PC-3 (cell line): ENCODE measurements around the gene ST7. TPM values are rescaled to one million over a fixed set of nuclear protein-coding genes. Genes with fewer than 3 reads are reported as not detected.
A peak's percentile ranks its signal among the peaks of the same experiment; 100 is the strongest.

Experiments
- ATAC-seq: fragments of 200-7000 bp; cut with Tn5 transposase; 2 replicates; pipeline ENCODE4 v1.9.1; 2020; ENCODE audit warnings: mild to moderate bottlenecking, moderate library complexity
- BruUV-seq: library from RNA; stranded (reverse); fragments of 400-500 nt; replicated peaks from 2 replicates; lab custom pipeline; 2021; lab: Mats Ljungman, UMichigan
- CTCF ChIA-PET: fragments of 300-600 bp; sonication (Branson Sonifier 250); formaldehyde crosslinking; loops from one replicate; lab custom pipeline; 2022; ENCODE audit warnings: antibody characterized with exemption; lab: Charles Lee
- POLR2A ChIA-PET: fragments of 300-600 bp; sonication (Branson Sonifier 250); formaldehyde crosslinking; loops from one replicate; lab custom pipeline; 2022; ENCODE audit warnings: antibody characterized with exemption; ENCODE audit not compliant: unreplicated experiment; lab: Charles Lee
- DNase-seq: peaks from one replicate; pipeline ENCODE4 v3.0.0-alpha.2; 2015
- H2AFZ ChIP-seq: fragments of 300-600 bp; sonication (generic); 2 replicates; pipeline ENCODE4 v1.6.0; 2016; ENCODE audit warnings: antibody characterized with exemption, low read length
- H3F3A ChIP-seq: fragments of 300-600 bp; sonication (generic); one replicate; pipeline ENCODE4 v1.6.0; 2017; ENCODE audit warnings: antibody characterized with exemption, low read length, control low read depth, mild to moderate bottlenecking; ENCODE audit not compliant: unreplicated experiment
- H3K27ac ChIP-seq: fragments of 300-600 bp; sonication (generic); 2 replicates; pipeline ENCODE4 v1.5.1; 2016; ENCODE audit warnings: mild to moderate bottlenecking, low read length
- H3K27me3 ChIP-seq: fragments of 300-600 bp; sonication (generic); 2 replicates; pipeline ENCODE4 v1.6.1; 2016; ENCODE audit warnings: low read length, mixed read lengths
- H3K36me3 ChIP-seq: fragments of 300-600 bp; sonication (generic); 2 replicates; pipeline ENCODE4 v1.6.1; 2016; ENCODE audit warnings: low read depth, mixed run types, low read length, mixed read lengths
- H3K4me1 ChIP-seq: fragments of 300-600 bp; sonication (generic); 2 replicates; pipeline ENCODE4 v1.5.1; 2016; ENCODE audit warnings: low read length; ENCODE audit not compliant: insufficient read depth
- H3K4me2 ChIP-seq: fragments of 300-600 bp; sonication (generic); 2 replicates; pipeline ENCODE4 v1.6.0; 2016; ENCODE audit warnings: low read length
- H3K4me3 ChIP-seq: fragments of 300-600 bp; sonication (generic); 2 replicates; pipeline ENCODE4 v1.5.1; 2016; ENCODE audit warnings: mild to moderate bottlenecking, low read length, mixed read lengths
- H3K79me2 ChIP-seq: fragments of 300-600 bp; sonication (generic); 2 replicates; pipeline ENCODE4 v1.6.1; 2017; ENCODE audit warnings: low read length, mixed read lengths
- H3K9ac ChIP-seq: fragments of 300-600 bp; sonication (generic); 2 replicates; pipeline ENCODE4 v1.6.0; 2016; ENCODE audit warnings: mild to moderate bottlenecking, low read length
- H3K9me2 ChIP-seq: fragments of 300-600 bp; sonication (generic); replicated peaks from 2 replicates; pipeline ENCODE4 v1.6.1; 2016; ENCODE audit warnings: mixed run types, low read length, mixed read lengths
- H3K9me3 ChIP-seq: fragments of 300-600 bp; sonication (generic); 2 replicates; pipeline ENCODE4 v1.6.1; 2016; ENCODE audit warnings: low read length, mixed read lengths
- H4K20me1 ChIP-seq: fragments of 300-600 bp; sonication (generic); 2 replicates; pipeline ENCODE4 v1.6.1; 2016; ENCODE audit warnings: low read length, mixed read lengths
- CTCF ChIP-seq: fragments of 300-600 bp; sonication (generic); conservative IDR thresholded peaks from 2 replicates; pipeline ENCODE4 v1.5.1; 2017; ENCODE audit warnings: antibody characterized with exemption, low read depth, mild to moderate bottlenecking, low read length
- EZH2 ChIP-seq: fragments of 300-600 bp; sonication (generic); IDR thresholded peaks from one replicate; pipeline ENCODE4 v1.6.1; 2017; ENCODE audit warnings: antibody characterized with exemption, mild to moderate bottlenecking, low read length; ENCODE audit not compliant: unreplicated experiment
- EZH2phosphoT487 ChIP-seq: fragments of 300-600 bp; sonication (generic); IDR thresholded peaks from 2 replicates; pipeline ENCODE4 v1.6.1; 2018; ENCODE audit warnings: mild to moderate bottlenecking, antibody characterized with exemption, low read length, borderline replicate concordance
- intact Hi-C: fragments of 100-400 bp; cut with micrococcal nuclease; formaldehyde crosslinking; loops from 2 replicates; pipeline ENCODE4 v1.9.0; 2023
- total RNA-seq: library from RNA; depleted of rRNA; stranded (reverse); fragments of >200 nt; gene quantifications from 2 replicates; pipeline ENCODE4 v1.2.3, GENCODE V29; 2014

ST7 gene
- total RNA-seq, 1 experiment from 2014 or later, result 19.7 TPM

- TF ChIP-seq EZH2phosphoT487 (no peak), EZH2 (no peak), CTCF (no peak)
- no TSS peak for BruUV-seq
- ATAC-seq, result no peak
- Histone ChIP-seq H3K9ac (no peak overlapping the region), H3K4me1 (peaks cover 13% of the 10 kb centered on the region), H3F3A (no peaks in the 10 kb centered on the region), H3K9me3 (no peaks in the 10 kb centered on the region), H3K27ac (no peak overlapping the region), H3K4me2 (no peak overlapping the region), H3K36me3 (no peaks in the 10 kb centered on the region), H3K79me2 (peaks cover 13% of the 10 kb centered on the region), H3K27me3 (no peaks in the 10 kb centered on the region), H3K4me3 (no peak overlapping the region), H4K20me1 (no peaks in the 10 kb centered on the region), H2AFZ (no peak overlapping the region), H3K9me2 (no peaks in the 10 kb centered on the region)
- CTCF ChIA-PET, result no interaction called here
- no peak for DNase-seq
- POLR2A ChIA-PET, result no interaction called here
- intact Hi-C loops, result no loop called here
Observed at GRCh38 chr7:116981939-116982338, 28.6 kb downstream of the ST7 start.

- Histone ChIP-seq H3K9me2 (no peaks in the 10 kb centered on the region), H3F3A (no peaks in the 10 kb centered on the region), H3K4me1 (peaks cover 21% of the 10 kb centered on the region), H3K9me3 (no peaks in the 10 kb centered on the region), H3K4me3 (no peak overlapping the region), H2AFZ (no peak overlapping the region), H3K27me3 (no peaks in the 10 kb centered on the region), H3K4me2 (no peak overlapping the region), H3K27ac (no peak overlapping the region), H3K36me3 (no peaks in the 10 kb centered on the region), H3K79me2 (peaks cover 16% of the 10 kb centered on the region), H3K9ac (no peak overlapping the region), H4K20me1 (no peaks in the 10 kb centered on the region)
- DNase-seq (no peak), ATAC-seq (peak; percentile 5)
- intact Hi-C loops, result loop anchor here (2.0 kb wide), 2 partner anchors 18 to 54 kb away; no protein-coding TSS in a partner anchor
- TF ChIP-seq CTCF (no peak), EZH2phosphoT487 (no peak), EZH2 (no peak)
- ChIA-PET CTCF (interaction anchor here (0.6 to 0.7 kb wide), 4 partner anchors 140 to 743 kb away, joined by 3 to 6 read pairs (median 5); no protein-coding TSS in a partner anchor), POLR2A (interaction anchor here (0.6 kb wide), 1 partner anchor 30 kb away, joined by 5 read pairs; no protein-coding TSS in a partner anchor)
- no TSS peak for BruUV-seq
Observed at GRCh38 chr7:116984511-116984910, 31.2 kb downstream of the ST7 start.

- peaks cover 21% of the 10 kb centered on the region for H3K4me1 ChIP-seq
- no peaks in the 10 kb centered on the region for H4K20me1 ChIP-seq
- H3F3A ChIP-seq, result no peaks in the 10 kb centered on the region
- H3K9ac ChIP-seq, result no peak overlapping the region
- peaks cover 16% of the 10 kb centered on the region for H3K79me2 ChIP-seq
- ATAC-seq, result peak; percentile 55
- ChIA-PET POLR2A (interaction anchor here (0.6 kb wide), 1 partner anchor 31 kb away, joined by 5 read pairs; no protein-coding TSS in a partner anchor), CTCF (interaction anchor here (0.6 to 0.7 kb wide), 5 partner anchors 140 to 743 kb away, joined by 3 to 14 read pairs (median 4); no protein-coding TSS in a partner anchor)
- H3K4me3 ChIP-seq, result no peak overlapping the region
- peak; percentile 62 for DNase-seq
- H3K4me2 ChIP-seq, result no peak overlapping the region
- H3K36me3 ChIP-seq, result no peaks in the 10 kb centered on the region
- H3K9me2 ChIP-seq, result no peaks in the 10 kb centered on the region
- intact Hi-C loops, result loop anchor here (2.0 to 5.0 kb wide), 3 partner anchors 18 to 402 kb away; no protein-coding TSS in a partner anchor
- H3K27ac ChIP-seq, result no peak overlapping the region
- TF ChIP-seq EZH2phosphoT487 (no peak), CTCF (peak; percentile 81)
- no TSS peak for BruUV-seq
- H2AFZ ChIP-seq, result no peak overlapping the region
- no peaks in the 10 kb centered on the region for H3K27me3 ChIP-seq
- H3K9me3 ChIP-seq, result no peaks in the 10 kb centered on the region
Observed at GRCh38 chr7:116984917-116985316, 31.6 kb downstream of the ST7 start.
